SHP77 treated with DMSO at 0.1 percent for 48 hours (cell line): ENCODE results near the gene FAM81A.
A peak's percentile ranks its signal among the peaks of the same experiment; 100 is the strongest.
"Not testable (repeated sequence)": the region's sequence is repeated elsewhere in the genome, so short reads cannot be mapped to it uniquely, and the experiment has no call there.

ENCODE experiments used
- DNase-seq: peaks from one replicate; lab custom pipeline; 2025; lab: John Stamatoyannopoulos, UW

The FAM81A gene

GRCh38 chr15:59489485-59489884 is 51.5 kb downstream of the FAM81A start:
- DNase-seq, result not testable (repeated sequence)

GRCh38 chr15:59491062-59491461 is 53.1 kb downstream of the FAM81A start:
- DNase-seq, result no peak

GRCh38 chr15:59492389-59493377 is 54.7 kb downstream of the FAM81A start:
- DNase-seq, result peak; percentile 4

GRCh38 chr15:59501597-59501996 is 63.6 kb downstream of the FAM81A start:
- peak; percentile 43 for DNase-seq

- DNase-seq, result no peak
Observed at GRCh38 chr15:59515190-59515589, 77.2 kb downstream of the FAM81A start.

- no peak for DNase-seq
Observed at GRCh38 chr15:59516655-59517461, 78.9 kb downstream of the FAM81A start.

GRCh38 chr15:59519329-59519728 is 81.3 kb downstream of the FAM81A start:
- DNase-seq, result no peak

- DNase-seq, result no peak
Observed at GRCh38 chr15:59521443-59521842, 83.5 kb downstream of the FAM81A start.

GRCh38 chr15:59522988-59523461 is 85.0 kb downstream of the FAM81A start:
- no peak for DNase-seq

- DNase-seq, result no peak
Observed at GRCh38 chr15:59523702-59524101, 85.7 kb downstream of the FAM81A start.

GRCh38 chr15:59524331-59524731 is 86.3 kb downstream of the FAM81A start:
- no peak for DNase-seq

- DNase-seq, result not testable (repeated sequence)
Observed at GRCh38 chr15:59526466-59526865, 88.5 kb downstream of the FAM81A start.

- no peak for DNase-seq
Observed at GRCh38 chr15:59528429-59528828, 90.4 kb downstream of the FAM81A start.

- peak; percentile 43 for DNase-seq
Observed at GRCh38 chr15:59528961-59529402, 91.0 kb downstream of the FAM81A start.

- DNase-seq, result no peak
Observed at GRCh38 chr15:59531066-59531675, 93.2 kb downstream of the FAM81A start.

- DNase-seq, result peak; percentile 23
Observed at GRCh38 chr15:59532770-59533379, 94.9 kb downstream of the FAM81A start.

- DNase-seq, result no peak
Observed at GRCh38 chr15:59536553-59536952, 98.6 kb downstream of the FAM81A start.

- no peak for DNase-seq
Observed at GRCh38 chr15:59537403-59537802, 99.4 kb downstream of the FAM81A start.

GRCh38 chr15:59538494-59538893 is 100.5 kb downstream of the FAM81A start:
- no peak for DNase-seq

- no peak for DNase-seq
Observed at GRCh38 chr15:59539799-59540198, 101.8 kb downstream of the FAM81A start.

GRCh38 chr15:59540654-59541053 is 102.7 kb downstream of the FAM81A start:
- no peak for DNase-seq

GRCh38 chr15:59541750-59542149 is 103.8 kb downstream of the FAM81A start:
- no peak for DNase-seq
